Neuron (in vitro differentiated cells): ENCODE results near the gene BUD13.
"Not testable (repeated sequence)": the region's sequence is repeated elsewhere in the genome, so short reads cannot be mapped to it uniquely, and the experiment has no call there.

Experiments used
- H2AFZ ChIP-seq: one replicate; pipeline ENCODE4 v1.6.1; 2013; ENCODE audit warnings: low read depth, mild to moderate bottlenecking, inconsistent platforms, low read length, moderate library complexity
- H3K27me3 ChIP-seq: one replicate; pipeline ENCODE4 v1.6.1; 2013; ENCODE audit warnings: low read length; ENCODE audit not compliant: insufficient read depth
- H3K36me3 ChIP-seq: one replicate; pipeline ENCODE4 v1.6.1; 2013; ENCODE audit warnings: low read length; ENCODE audit not compliant: insufficient read depth
- H3K4me1 ChIP-seq: one replicate; pipeline ENCODE4 v1.6.1; 2013; ENCODE audit warnings: low read length; ENCODE audit not compliant: insufficient read depth
- H3K4me3 ChIP-seq: 2 replicates; pipeline ENCODE4 v1.5.1; 2013; ENCODE audit warnings: mild to moderate bottlenecking, low read length, moderate library complexity
- H3K9me3 ChIP-seq: one replicate; pipeline ENCODE4 v1.6.1; 2013; ENCODE audit warnings: low read length

Gene BUD13

GRCh38 chr11:116801662-116802061 is 28.9 kb upstream of the BUD13 start:
- not testable (repeated sequence) for H2AFZ ChIP-seq, H3K9me3 ChIP-seq, H3K4me3 ChIP-seq, H3K36me3 ChIP-seq, H3K27me3 ChIP-seq, H3K4me1 ChIP-seq

DNA sequence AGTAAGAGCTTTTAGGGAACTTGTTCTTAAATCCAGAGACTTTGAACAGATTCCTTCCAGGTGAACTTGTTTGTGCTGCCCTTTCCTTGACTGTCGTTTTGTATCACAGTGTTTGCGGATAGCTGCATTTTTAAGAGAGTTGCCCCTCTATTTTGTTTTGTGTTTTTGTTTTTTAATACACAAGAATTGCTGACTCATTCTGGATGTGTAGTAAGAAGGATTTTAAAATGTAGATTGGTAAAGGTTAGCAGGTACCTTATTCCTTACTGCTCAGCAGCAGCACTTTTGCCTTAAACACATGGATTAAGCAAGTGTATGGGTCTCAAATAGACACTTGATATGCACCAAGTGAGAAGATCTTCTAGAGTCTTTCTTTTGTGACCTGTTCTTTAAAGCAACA is 27.8 kb upstream of the BUD13 start:
- Histone ChIP-seq H3K4me3 (no peak overlapping the region), H3K27me3 (no peaks in the 10 kb centered on the region), H3K36me3 (no peaks in the 10 kb centered on the region)

GRCh38 chr11:116798368-116798767 is 25.6 kb upstream of the BUD13 start:
- Histone ChIP-seq H3K9me3 (no peaks in the 10 kb centered on the region), H3K4me1 (no peaks in the 10 kb centered on the region), H3K36me3 (no peaks in the 10 kb centered on the region), H3K27me3 (no peaks in the 10 kb centered on the region), H2AFZ (no peak overlapping the region), H3K4me3 (no peak overlapping the region)

More for the DNA sequence above, 27.8 kb upstream of the BUD13 start:
- Histone ChIP-seq H3K4me1 (no peaks in the 10 kb centered on the region), H2AFZ (no peak overlapping the region), H3K9me3 (no peaks in the 10 kb centered on the region)

GRCh38 chr11:116797816-116798215 is 25.0 kb upstream of the BUD13 start:
- Histone ChIP-seq H3K4me1 (no peaks in the 10 kb centered on the region), H3K36me3 (no peaks in the 10 kb centered on the region), H2AFZ (no peak overlapping the region), H3K9me3 (no peaks in the 10 kb centered on the region), H3K4me3 (no peak overlapping the region), H3K27me3 (no peaks in the 10 kb centered on the region)

DNA sequence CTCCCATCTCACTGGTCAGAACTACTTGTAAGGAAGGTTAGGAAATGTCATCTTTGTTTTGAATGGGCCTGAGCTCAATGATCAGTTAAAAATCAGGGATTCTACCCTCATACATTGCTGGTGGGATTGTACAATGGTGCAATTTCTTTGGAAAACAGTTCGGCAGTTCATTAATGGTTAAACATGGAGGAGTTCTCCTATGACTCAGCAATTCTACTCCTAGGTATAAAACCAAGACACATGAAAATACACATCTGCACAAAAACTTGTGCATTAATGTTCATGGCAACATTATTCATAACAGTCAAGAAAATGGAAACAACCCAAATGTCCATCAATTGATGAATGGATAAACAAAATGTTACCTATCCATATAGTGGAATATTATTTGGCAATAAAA is 23.8 kb upstream of the BUD13 start:
- no peaks in the 10 kb centered on the region for H3K4me1 ChIP-seq
- no peaks in the 10 kb centered on the region for H3K27me3 ChIP-seq
- no peaks in the 10 kb centered on the region for H3K36me3 ChIP-seq
- H2AFZ ChIP-seq: no peak overlapping the region
- H3K9me3 ChIP-seq: no peaks in the 10 kb centered on the region
- H3K4me3 ChIP-seq: no peak overlapping the region

GRCh38 chr11:116794851-116795250 is 22.1 kb upstream of the BUD13 start:
- H3K27me3 ChIP-seq: no peaks in the 10 kb centered on the region
- no peak overlapping the region for H3K4me3 ChIP-seq
- no peak overlapping the region for H2AFZ ChIP-seq
- H3K9me3 ChIP-seq: no peaks in the 10 kb centered on the region
- H3K36me3 ChIP-seq: no peaks in the 10 kb centered on the region
- no peaks in the 10 kb centered on the region for H3K4me1 ChIP-seq

DNA sequence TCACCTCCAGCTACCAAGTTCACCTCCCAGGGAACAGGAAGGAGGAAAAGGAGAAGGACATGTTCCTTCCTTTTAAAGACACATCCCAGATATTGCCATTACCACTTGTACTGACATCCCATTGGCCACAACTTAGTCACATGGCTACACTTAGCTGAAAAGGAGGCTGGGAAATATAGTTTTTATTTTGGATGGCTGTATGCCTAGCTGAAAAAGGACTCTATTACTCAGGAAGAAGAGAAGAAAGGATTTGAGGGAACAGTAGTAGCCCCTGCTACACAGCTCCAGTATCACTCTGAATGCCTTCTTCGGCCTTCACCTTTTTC is 20.9 kb upstream of the BUD13 start:
- no peaks in the 10 kb centered on the region for H3K4me1 ChIP-seq
- no peak overlapping the region for H3K4me3 ChIP-seq
- no peaks in the 10 kb centered on the region for H3K9me3 ChIP-seq
- H3K27me3 ChIP-seq: no peaks in the 10 kb centered on the region
- no peaks in the 10 kb centered on the region for H3K36me3 ChIP-seq
- H2AFZ ChIP-seq: no peak overlapping the region

- H3K4me3 ChIP-seq: no peak overlapping the region
- no peaks in the 10 kb centered on the region for H3K9me3 ChIP-seq
- peaks cover 5% of the 10 kb centered on the region for H3K4me1 ChIP-seq
- no peaks in the 10 kb centered on the region for H3K27me3 ChIP-seq
- H3K36me3 ChIP-seq: no peaks in the 10 kb centered on the region
- H2AFZ ChIP-seq: no peak overlapping the region
These were observed 20.3 kb upstream of the BUD13 start for GRCh38 chr11:116792869-116793771.

DNA sequence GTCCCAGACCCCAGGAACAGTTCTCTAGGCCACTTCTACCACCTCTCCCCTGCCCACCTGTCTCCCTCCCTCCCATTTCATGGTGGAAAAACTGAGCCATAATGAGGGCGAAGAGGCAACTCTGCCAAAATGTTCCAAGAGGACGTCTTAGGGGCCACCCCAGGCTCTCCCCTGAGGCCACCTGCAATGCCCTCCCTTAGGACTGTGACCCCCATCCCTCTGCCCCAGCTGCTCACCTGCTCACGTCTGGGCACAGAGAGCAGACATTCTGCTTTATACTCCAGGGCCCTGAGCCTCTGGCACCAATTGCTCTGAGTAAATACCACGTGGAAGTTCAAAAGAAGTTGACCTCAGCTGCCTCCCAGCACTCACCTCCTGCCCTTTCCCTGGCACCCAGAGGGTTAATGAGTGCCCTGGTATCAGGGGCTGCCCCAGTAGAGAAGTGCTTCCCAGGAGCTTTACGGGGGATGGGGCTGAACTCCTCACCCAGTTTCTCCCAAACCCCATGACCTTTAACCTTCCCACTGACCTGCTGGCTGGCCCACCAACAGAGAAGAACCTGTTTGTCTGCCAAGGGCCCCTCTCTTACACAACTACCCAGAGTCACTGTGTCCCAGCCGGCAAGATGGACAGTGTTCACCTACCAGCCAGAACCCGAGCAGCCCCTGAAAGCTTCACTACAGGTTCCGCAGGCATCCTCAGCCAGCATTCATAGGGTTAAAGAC is 19.5 kb upstream of the BUD13 start:
- H3K4me1 ChIP-seq: peaks cover 7% of the 10 kb centered on the region
- H3K36me3 ChIP-seq: no peaks in the 10 kb centered on the region
- H2AFZ ChIP-seq: no peak overlapping the region
- no peak overlapping the region for H3K4me3 ChIP-seq
- H3K27me3 ChIP-seq: no peaks in the 10 kb centered on the region
- no peaks in the 10 kb centered on the region for H3K9me3 ChIP-seq

GRCh38 chr11:116791813-116792143 is 19.0 kb upstream of the BUD13 start, which contains the start of gene APOA5:
APOA5 (minus strand) TSS chr11:116791879; CDS start chr11:116791860, 19 bp downstream.
- peaks cover under 1% of the 10 kb centered on the region for H3K36me3 ChIP-seq
- H2AFZ ChIP-seq: peak within 1 kb of the TSS; percentile 6
- no peaks in the 10 kb centered on the region for H3K9me3 ChIP-seq
- H3K27me3 ChIP-seq: no peaks in the 10 kb centered on the region
- no peak within 1 kb of the TSS for H3K4me3 ChIP-seq
- peaks cover 12% of the 10 kb centered on the region for H3K4me1 ChIP-seq

- no peaks in the 10 kb centered on the region for H3K27me3 ChIP-seq
- peaks cover 6% of the 10 kb centered on the region for H3K36me3 ChIP-seq
- no peaks in the 10 kb centered on the region for H3K9me3 ChIP-seq
- H3K4me1 ChIP-seq: peaks cover 15% of the 10 kb centered on the region
- no peak overlapping the region for H3K4me3 ChIP-seq
- peak overlapping the region; percentile 6 for H2AFZ ChIP-seq
These were observed 18.4 kb upstream of the BUD13 start for GRCh38 chr11:116791002-116791812.

DNA sequence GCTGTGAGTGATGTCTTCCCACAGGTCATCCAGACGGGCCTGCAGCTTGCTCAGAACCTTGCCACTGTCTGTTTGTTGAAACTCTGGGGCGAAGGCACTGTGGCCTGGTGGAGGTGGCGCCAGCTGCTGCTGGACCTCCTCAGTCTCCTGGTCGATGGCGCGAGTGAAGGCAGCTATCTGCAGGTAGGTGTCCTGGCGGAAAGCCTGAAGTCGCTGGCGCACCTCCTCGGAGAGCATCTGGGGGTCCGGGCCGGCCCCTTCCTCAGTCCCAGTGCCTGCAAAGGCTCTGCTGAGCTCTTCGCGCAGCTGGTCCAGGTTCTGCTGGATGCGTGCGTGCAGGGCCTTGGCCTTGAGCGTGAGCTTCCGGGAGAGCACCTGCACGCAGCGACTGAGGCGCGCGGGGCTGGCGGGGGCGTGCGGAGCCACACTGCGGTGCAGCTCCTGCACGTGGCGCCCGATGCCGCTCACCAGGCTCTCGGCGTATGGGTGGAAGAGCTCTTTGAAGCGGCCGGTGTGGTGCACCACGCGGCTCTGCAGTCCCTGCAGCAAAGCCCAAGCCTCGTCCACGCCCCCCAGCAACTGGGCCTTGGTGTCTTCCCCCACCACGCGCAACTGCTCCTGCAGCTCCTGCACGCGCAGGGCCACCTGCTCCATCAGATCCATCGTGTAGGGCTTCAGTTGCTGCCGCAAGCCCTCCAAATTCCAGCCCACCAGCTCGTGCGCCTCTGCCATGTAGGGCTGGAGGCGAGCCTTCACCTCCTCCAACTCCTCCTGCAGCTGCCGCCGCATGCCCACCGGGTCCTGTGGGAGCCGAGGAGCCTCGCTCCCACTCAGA is 17.6 kb upstream of the BUD13 start:
- peaks cover 15% of the 10 kb centered on the region for H3K4me1 ChIP-seq
- no peaks in the 10 kb centered on the region for H3K9me3 ChIP-seq
- H3K4me3 ChIP-seq: no peak overlapping the region
- no peak overlapping the region for H2AFZ ChIP-seq
- H3K36me3 ChIP-seq: peaks cover 15% of the 10 kb centered on the region
- H3K27me3 ChIP-seq: no peaks in the 10 kb centered on the region
